IMR-90 (cell line): ENCODE measurements around the gene VSIG10L2. TPM values are rescaled to one million over a fixed set of nuclear protein-coding genes. Genes with fewer than 3 reads are reported as not detected.

Experiments used
- ATAC-seq: fragments of 200-7000 bp; cut with Tn5 transposase; 2 replicates; pipeline ENCODE4 v1.9.1; 2020; ENCODE audit warnings: low read depth, mild to moderate bottlenecking, moderate library complexity
- BruUV-seq: library from RNA; stranded (reverse); fragments of 400-500 nt; replicated peaks from 2 replicates; lab custom pipeline; 2021; lab: Mats Ljungman, UMichigan
- CTCF ChIA-PET: fragments of 300-600 bp; formaldehyde crosslinking; extraction: SDS; loops from one replicate; lab custom pipeline; 2021; ENCODE audit warnings: antibody characterized with exemption; lab: Yijun Ruan, JAX
- POLR2A ChIA-PET: fragments of 300-600 bp; sonication (Branson Sonifier 250); formaldehyde crosslinking; loops from one replicate; lab custom pipeline; 2022; ENCODE audit warnings: antibody characterized with exemption; ENCODE audit not compliant: unreplicated experiment; lab: Charles Lee
- DNase-seq: peaks from one replicate; pipeline ENCODE4 v3.0.0; 2013
- H2AFZ ChIP-seq: replicated peaks from 2 replicates; pipeline ENCODE3; 2013; ENCODE audit warnings: low read length, mild to moderate bottlenecking; ENCODE audit not compliant: poor library complexity
- H2AK5ac ChIP-seq: 2 replicates; pipeline ENCODE4 v1.6.1; 2013; ENCODE audit warnings: low read depth, low read length, inconsistent platforms
- H2AK9ac ChIP-seq: replicated peaks from 2 replicates; pipeline ENCODE3; 2013; ENCODE audit warnings: mild to moderate bottlenecking, low read depth, low read length, moderate library complexity; ENCODE audit not compliant: poor library complexity
- H2BK120ac ChIP-seq: 2 replicates; pipeline ENCODE4 v1.6.1; 2013; ENCODE audit warnings: low read depth, low read length, inconsistent platforms
- H2BK15ac ChIP-seq: 3 replicates; pipeline ENCODE4 v1.6.1; 2013; ENCODE audit warnings: low read depth, low read length, inconsistent platforms
- H2BK20ac ChIP-seq: 2 replicates; pipeline ENCODE4 v1.6.1; 2013; ENCODE audit warnings: low read depth, mild to moderate bottlenecking, inconsistent platforms, low read length, moderate library complexity
- H2BK5ac ChIP-seq: 2 replicates; pipeline ENCODE4 v1.6.1; 2013; ENCODE audit warnings: mild to moderate bottlenecking, low read depth, low read length, inconsistent platforms; ENCODE audit not compliant: poor library complexity, severe bottlenecking
- H3K14ac ChIP-seq: replicated peaks from 2 replicates; pipeline ENCODE4 v1.6.1; 2013; ENCODE audit warnings: low read depth, low read length, inconsistent platforms
- H3K18ac ChIP-seq: 2 replicates; pipeline ENCODE4 v1.6.1; 2013; ENCODE audit warnings: low read depth, low read length, control low read depth
- H3K23ac ChIP-seq: 2 replicates; pipeline ENCODE4 v1.6.1; 2013; ENCODE audit warnings: low read depth, low read length, inconsistent platforms
- H3K27ac ChIP-seq: 2 replicates; pipeline ENCODE4 v1.5.1; 2013; ENCODE audit warnings: mild to moderate bottlenecking, control low read depth, low read length; ENCODE audit not compliant: insufficient read depth
- H3K27me3 ChIP-seq: 2 replicates; pipeline ENCODE4 v1.6.1; 2013; ENCODE audit warnings: low read length; ENCODE audit not compliant: control insufficient read depth, insufficient read depth
- H3K36me3 ChIP-seq: 2 replicates; pipeline ENCODE4 v1.6.1; 2013; ENCODE audit warnings: low read length, mixed read lengths; ENCODE audit not compliant: control insufficient read depth, insufficient read depth
- H3K4ac ChIP-seq: 2 replicates; pipeline ENCODE4 v1.6.1; 2013; ENCODE audit warnings: low read depth, low read length, inconsistent platforms
- H3K4me1 ChIP-seq: 2 replicates; pipeline ENCODE4 v1.6.1; 2013; ENCODE audit warnings: low read length, mixed read lengths; ENCODE audit not compliant: control insufficient read depth, insufficient read depth
- H3K4me2 ChIP-seq: 2 replicates; pipeline ENCODE4 v1.6.1; 2013; ENCODE audit warnings: low read depth, mild to moderate bottlenecking, control low read depth, low read length, moderate library complexity
- H3K4me3 ChIP-seq: 2 replicates; pipeline ENCODE4 v1.5.1; 2013; ENCODE audit warnings: low read depth, mild to moderate bottlenecking, control low read depth, low read length, moderate library complexity; ENCODE audit not compliant: insufficient read depth
- H3K56ac ChIP-seq: 2 replicates; pipeline ENCODE4 v1.6.1; 2013; ENCODE audit warnings: low read length, inconsistent platforms; ENCODE audit not compliant: insufficient read depth; ENCODE audit errors: extremely low read depth
- H3K79me1 ChIP-seq, 2 experiments: 2 replicates each; pipeline ENCODE4 v1.6.1; 2013; ENCODE audit warnings: low read length in 2 of 2, inconsistent platforms in 1 of 2, low read depth in 1 of 2
- H3K9ac ChIP-seq: 2 replicates; pipeline ENCODE4 v1.6.1; 2013; ENCODE audit warnings: low read depth, low read length, control low read depth
- H3K9me1 ChIP-seq: 2 replicates; pipeline ENCODE4 v1.6.1; 2013; ENCODE audit warnings: low read length, inconsistent platforms; ENCODE audit not compliant: insufficient read depth
- H3K9me3 ChIP-seq: 2 replicates; pipeline ENCODE4 v1.6.1; 2013; ENCODE audit warnings: low read length; ENCODE audit not compliant: control insufficient read depth, insufficient read depth
- H4K20me1 ChIP-seq: 2 replicates; pipeline ENCODE4 v1.6.1; 2013; ENCODE audit warnings: low read length, inconsistent platforms; ENCODE audit not compliant: insufficient read depth
- H4K5ac ChIP-seq: 2 replicates; pipeline ENCODE4 v1.6.1; 2013; ENCODE audit warnings: mild to moderate bottlenecking, low read depth, low read length, control low read depth
- H4K8ac ChIP-seq, 2 experiments: 2 replicates each; pipeline ENCODE4 v1.6.1; 2013; ENCODE audit warnings: low read depth in 2 of 2, low read length in 2 of 2, control low read depth in 1 of 2, inconsistent platforms in 1 of 2
- H4K91ac ChIP-seq: 2 replicates; pipeline ENCODE4 v1.6.1; 2013; ENCODE audit warnings: low read depth, low read length, inconsistent platforms; ENCODE audit not compliant: insufficient read depth
- MAZ ChIP-seq: IDR thresholded peaks from 2 replicates; pipeline ENCODE4 v1.6.1; 2012; ENCODE audit warnings: low read depth, mild to moderate bottlenecking, low read length, improper control_type of control experiment, moderate library complexity, borderline replicate concordance
- RAD21 ChIP-seq: IDR thresholded peaks from 2 replicates; pipeline ENCODE4 v1.6.1; 2012; ENCODE audit warnings: low read length, improper control_type of control experiment
- RCOR1 ChIP-seq: IDR thresholded peaks from 2 replicates; pipeline ENCODE4 v1.6.1; 2012; ENCODE audit warnings: mild to moderate bottlenecking, low read length, improper control_type of control experiment; ENCODE audit not compliant: insufficient replicate concordance
- RFX5 ChIP-seq: IDR thresholded peaks from 2 replicates; pipeline ENCODE4 v1.8.0; 2012; ENCODE audit warnings: low read depth, mild to moderate bottlenecking, low read length, moderate library complexity
- SMC3 ChIP-seq: fragments of 150-350 bp; IDR thresholded peaks from 2 replicates; pipeline ENCODE4 v1.6.1; 2016; ENCODE audit warnings: low read depth, mild to moderate bottlenecking, antibody characterized with exemption, low read length, moderate library complexity
- WGBS, 2 experiments: methylation state at CpG; one replicate each; pipeline versions ENCODE4 v1.1.5 to v1.1.7; 2013; ENCODE audit warnings: missing lambda C conversion rate in 2 of 2; ENCODE audit not compliant: insufficient read length in 1 of 2; ENCODE audit errors: extremely low coverage in 2 of 2; 5-methylcytosine and 5-hydroxymethylcytosine counted together
- dilution Hi-C: fragments of 300-500 bp; cut with HindIII; formaldehyde crosslinking; loops from one replicate; pipeline ENCODE4 v1.14.3; 2018; ENCODE audit warnings: low sequenced_read_pairs; ENCODE audit not compliant: unreplicated experiment
- in situ Hi-C: fragments of 300-500 bp; cut with MboI; formaldehyde crosslinking; loops from 3 replicates; pipeline ENCODE4 v1.14.3; 2019; ENCODE audit warnings: low sequenced_read_pairs, inconsistent platforms, mixed read lengths
- intact Hi-C: fragments of 100-400 bp; cut with micrococcal nuclease; formaldehyde crosslinking; loops from 2 replicates; pipeline ENCODE4 v1.10.0; 2022
- polyA plus RNA-seq, 3 experiments: library from polyadenylated mRNA; depleted of rRNA; stranded (reverse); fragments of >200 nt; gene quantifications; 2 replicates each; pipeline ENCODE4 v1.2.3, GENCODE V29; 2012; ENCODE audit warnings: low replicate concordance in 1 of 3
- total RNA-seq: library from RNA; depleted of rRNA; stranded (reverse); fragments of >200 nt; gene quantifications from 2 replicates; pipeline ENCODE4 v1.2.3, GENCODE V29; 2012
- TF ChIP-seq, protein P1 (sequence below): conservative IDR thresholded peaks from 2 replicates; pipeline ENCODE4 v1.5.1; 2012; ENCODE audit warnings: mild to moderate bottlenecking, low read depth, low read length, improper control_type of control experiment

Gene VSIG10L2
- total and polyA plus RNA-seq, 2 of the 4 experiments (the other 2 are of a cell fraction): under 0.01 TPM; not detected in 1

DNA sequence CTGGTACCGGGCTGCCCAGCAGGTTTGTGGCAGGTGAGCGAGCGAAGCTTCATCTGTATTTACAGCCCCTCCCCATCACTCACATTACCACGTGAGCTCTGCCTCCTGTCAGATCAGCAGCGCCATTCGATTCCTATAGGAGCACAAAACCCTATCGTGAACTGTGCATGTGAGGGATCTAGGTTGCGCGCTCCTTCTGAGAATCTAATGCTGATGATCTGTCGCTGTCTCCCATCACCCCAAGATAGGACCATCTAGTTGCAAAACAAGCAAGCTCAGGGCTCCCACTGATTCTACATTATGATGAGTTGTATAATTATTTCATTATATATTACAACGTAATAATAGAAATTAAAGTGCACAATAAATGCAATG is 15.8 kb upstream of the VSIG10L2 start:
- Histone ChIP-seq H2BK15ac (no peak overlapping the region), H3K14ac (no peak overlapping the region), H3K9me1 (no peaks in the 10 kb centered on the region), H3K4me1 (no peaks in the 10 kb centered on the region), H4K8ac (no peak overlapping the region), H2AK5ac (no peak overlapping the region), H3K23ac (no peak overlapping the region), H3K4ac (no peak overlapping the region), H3K36me3 (no peaks in the 10 kb centered on the region), H3K4me2 (no peak overlapping the region), H4K91ac (no peak overlapping the region), H4K20me1 (no peaks in the 10 kb centered on the region), H4K5ac (no peak overlapping the region), H3K79me1 (no peaks in the 10 kb centered on the region), H3K9ac (no peak overlapping the region), H2AK9ac (no peak overlapping the region), H3K27me3 (peaks cover 47% of the 10 kb centered on the region), H3K56ac (no peak overlapping the region), H2BK20ac (no peak overlapping the region), H2BK5ac (no peak overlapping the region), H2BK120ac (no peak overlapping the region), H3K4me3 (no peak overlapping the region), H3K18ac (no peak overlapping the region), H3K27ac (no peak overlapping the region), H3K9me3 (no peaks in the 10 kb centered on the region), H2AFZ (no peak overlapping the region)
- CTCF ChIA-PET: no interaction called here
- DNase-seq (no peak), ATAC-seq (no peak)
- POLR2A ChIA-PET: no interaction called here
- in situ Hi-C loops: no loop called here
- 90% methylated on average over 2 of the region's 11 CpGs; no CpG with 5 or more reads in 1 of the 2 experiments for WGBS, 2 experiments
- BruUV-seq: no TSS peak
- dilution Hi-C loops: no loop called here
- TF ChIP-seq, protein P1, sequence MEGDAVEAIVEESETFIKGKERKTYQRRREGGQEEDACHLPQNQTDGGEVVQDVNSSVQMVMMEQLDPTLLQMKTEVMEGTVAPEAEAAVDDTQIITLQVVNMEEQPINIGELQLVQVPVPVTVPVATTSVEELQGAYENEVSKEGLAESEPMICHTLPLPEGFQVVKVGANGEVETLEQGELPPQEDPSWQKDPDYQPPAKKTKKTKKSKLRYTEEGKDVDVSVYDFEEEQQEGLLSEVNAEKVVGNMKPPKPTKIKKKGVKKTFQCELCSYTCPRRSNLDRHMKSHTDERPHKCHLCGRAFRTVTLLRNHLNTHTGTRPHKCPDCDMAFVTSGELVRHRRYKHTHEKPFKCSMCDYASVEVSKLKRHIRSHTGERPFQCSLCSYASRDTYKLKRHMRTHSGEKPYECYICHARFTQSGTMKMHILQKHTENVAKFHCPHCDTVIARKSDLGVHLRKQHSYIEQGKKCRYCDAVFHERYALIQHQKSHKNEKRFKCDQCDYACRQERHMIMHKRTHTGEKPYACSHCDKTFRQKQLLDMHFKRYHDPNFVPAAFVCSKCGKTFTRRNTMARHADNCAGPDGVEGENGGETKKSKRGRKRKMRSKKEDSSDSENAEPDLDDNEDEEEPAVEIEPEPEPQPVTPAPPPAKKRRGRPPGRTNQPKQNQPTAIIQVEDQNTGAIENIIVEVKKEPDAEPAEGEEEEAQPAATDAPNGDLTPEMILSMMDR: no peak
- TF ChIP-seq RAD21 (no peak), MAZ (no peak), RFX5 (no peak), RCOR1 (no peak), SMC3 (no peak)
- intact Hi-C loops: no loop called here
